Smooth muscle cell (in vitro differentiated cells): ENCODE data around the gene OPA1. TPM values are rescaled to one million over a fixed set of nuclear protein-coding genes. Genes with fewer than 3 reads are reported as not detected.
A peak's percentile ranks its signal among the peaks of the same experiment; 100 is the strongest.

Source experiments
- DNase-seq: peaks from one replicate; lab custom pipeline; 2025; ENCODE audit not compliant: unreplicated experiment; lab: John Stamatoyannopoulos, UW
- H2AFZ ChIP-seq: fragments of 200-600 bp; sonication (generic); 2 replicates; pipeline ENCODE4 v1.6.0; 2016; ENCODE audit warnings: antibody characterized with exemption, low read depth, mild to moderate bottlenecking
- H3F3A ChIP-seq: fragments of 200-600 bp; sonication (generic); 2 replicates; pipeline ENCODE4 v1.6.0; 2017; ENCODE audit warnings: antibody characterized with exemption, low read depth
- H3K27ac ChIP-seq: fragments of 200-600 bp; sonication (generic); 2 replicates; pipeline ENCODE4 v1.5.1; 2016; ENCODE audit warnings: low read depth, mild to moderate bottlenecking
- H3K27me3 ChIP-seq: fragments of 200-600 bp; sonication (generic); 2 replicates; pipeline ENCODE4 v1.6.1; 2016; ENCODE audit warnings: low read depth, mild to moderate bottlenecking
- H3K36me3 ChIP-seq: fragments of 200-600 bp; sonication (generic); 2 replicates; pipeline ENCODE4 v1.5.1; 2016; ENCODE audit warnings: low read depth
- H3K4me1 ChIP-seq: fragments of 200-600 bp; sonication (generic); 2 replicates; pipeline ENCODE4 v1.5.1; 2016; ENCODE audit warnings: low read depth
- H3K4me2 ChIP-seq: fragments of 200-600 bp; sonication (generic); 2 replicates; pipeline ENCODE4 v1.6.0; 2016; ENCODE audit warnings: mild to moderate bottlenecking
- H3K4me3 ChIP-seq: fragments of 200-600 bp; sonication (generic); 2 replicates; pipeline ENCODE4 v1.5.1; 2016; ENCODE audit warnings: mild to moderate bottlenecking
- H3K79me2 ChIP-seq: fragments of 200-600 bp; sonication (generic); 2 replicates; pipeline ENCODE4 v1.6.0; 2016; ENCODE audit warnings: low read depth, mild to moderate bottlenecking
- H3K9ac ChIP-seq: fragments of 200-600 bp; sonication (generic); 2 replicates; pipeline ENCODE4 v1.6.0; 2016; ENCODE audit warnings: low read depth
- H3K9me3 ChIP-seq: fragments of 200-600 bp; sonication (generic); replicated peaks from 2 replicates; pipeline ENCODE4 v1.5.1; 2016; ENCODE audit warnings: low read depth
- H4K20me1 ChIP-seq: fragments of 200-600 bp; sonication (generic); 2 replicates; pipeline ENCODE4 v1.6.0; 2016; ENCODE audit warnings: low read depth
- CTCF ChIP-seq: fragments of 200-600 bp; sonication (generic); IDR thresholded peaks from 2 replicates; pipeline ENCODE4 v1.5.1; 2017; ENCODE audit warnings: borderline replicate concordance, mild to moderate bottlenecking, antibody characterized with exemption; ENCODE audit not compliant: insufficient read depth, poor library complexity, severe bottlenecking
- WGBS: methylation state at CpG from one replicate; pipeline ENCODE4 v1.1.7; 2016; ENCODE audit warnings: low lambda C conversion rate; 5-methylcytosine and 5-hydroxymethylcytosine counted together
- polyA plus RNA-seq: library from polyadenylated mRNA; unstranded; fragments of >200 nt; fragmentation: Nextera tagmentation; extraction: Ambion mirVana; gene quantifications from 2 replicates; pipeline ENCODE4 v1.2.1, GENCODE V29; 2016
- total RNA-seq: library from RNA; depleted of rRNA; stranded (reverse); fragments of >200 nt; gene quantifications from 2 replicates; pipeline ENCODE4 v1.2.3, GENCODE V29; 2014

OPA1 gene
- total and polyA plus RNA-seq, 2 experiments from 2014 or later, result 23.8 to 56.0 TPM

- no peak overlapping the region for H3K4me3 ChIP-seq
- peaks cover 12% of the 10 kb centered on the region for H3K36me3 ChIP-seq
- H3K4me1 ChIP-seq, result peaks cover 13% of the 10 kb centered on the region
- 96% methylated on average over 9 of the region's 9 CpGs for WGBS
- no peaks in the 10 kb centered on the region for H3F3A ChIP-seq
- H2AFZ ChIP-seq, result no peak overlapping the region
- no peak overlapping the region for H3K9ac ChIP-seq
- H3K27ac ChIP-seq, result no peak overlapping the region
- no peaks in the 10 kb centered on the region for H3K79me2 ChIP-seq
- no peaks in the 10 kb centered on the region for H3K9me3 ChIP-seq
- no peak overlapping the region for H3K4me2 ChIP-seq
- H4K20me1 ChIP-seq, result no peaks in the 10 kb centered on the region
- TF ChIP-seq CTCF, result no peak
- DNase-seq, result no peak
- no peaks in the 10 kb centered on the region for H3K27me3 ChIP-seq
These were observed 96.1 kb downstream of the OPA1 start for GRCh38 chr3:193688834-193689714.

GRCh38 chr3:193693774-193694173 lies 100.8 kb downstream of the OPA1 start:
- Histone ChIP-seq H3K4me1 (no peaks in the 10 kb centered on the region), H3K9me3 (no peaks in the 10 kb centered on the region), H3K9ac (no peak overlapping the region), H3F3A (no peaks in the 10 kb centered on the region), H3K36me3 (peaks cover 12% of the 10 kb centered on the region), H3K27me3 (no peaks in the 10 kb centered on the region), H4K20me1 (no peaks in the 10 kb centered on the region), H3K79me2 (no peaks in the 10 kb centered on the region), H2AFZ (no peak overlapping the region), H3K4me2 (no peak overlapping the region), H3K4me3 (no peak overlapping the region), H3K27ac (no peak overlapping the region)
- no peak for DNase-seq
- WGBS, result 85% methylated on average over 5 of the region's 5 CpGs
- no peak for TF ChIP-seq CTCF

- Histone ChIP-seq H3K79me2 (no peaks in the 10 kb centered on the region), H3K4me2 (peak overlapping the region; percentile 17)
These were observed 109.1 kb downstream of the OPA1 start for GRCh38 chr3:193701953-193702635.

More at GRCh38 chr3:193701953-193702635, 109.1 kb downstream of the OPA1 start:
- no peaks in the 10 kb centered on the region for H3K36me3 ChIP-seq
- H2AFZ ChIP-seq, result no peak overlapping the region
- no peak for DNase-seq
- no peak overlapping the region for H3K27ac ChIP-seq
- H3K4me3 ChIP-seq, result no peak overlapping the region
- H3K4me1 ChIP-seq, result peaks cover 16% of the 10 kb centered on the region
- TF ChIP-seq CTCF, result no peak
- no peak overlapping the region for H3K9ac ChIP-seq
- no peaks in the 10 kb centered on the region for H4K20me1 ChIP-seq
- no peaks in the 10 kb centered on the region for H3K27me3 ChIP-seq
- 86% methylated on average over 8 of the region's 8 CpGs for WGBS
- H3F3A ChIP-seq, result no peaks in the 10 kb centered on the region
- no peaks in the 10 kb centered on the region for H3K9me3 ChIP-seq
